Activated CD8-positive, alpha-beta memory T cell treated with anti-CD3 and anti-CD28 coated beads for 1 hour (primary cell): ENCODE data around the gene CDR2.
"Not testable (repeated sequence)": the region's sequence is repeated elsewhere in the genome, so short reads cannot be mapped to it uniquely, and the experiment has no call there.

Experiments
- DNase-seq, 2 donors: peaks; one replicate each; pipeline ENCODE4 v3.0.0-alpha.2; 2020; ENCODE audit warnings: low read depth in 1 of 2; ENCODE audit errors: extremely low read depth in 1 of 2

Gene CDR2

DNA sequence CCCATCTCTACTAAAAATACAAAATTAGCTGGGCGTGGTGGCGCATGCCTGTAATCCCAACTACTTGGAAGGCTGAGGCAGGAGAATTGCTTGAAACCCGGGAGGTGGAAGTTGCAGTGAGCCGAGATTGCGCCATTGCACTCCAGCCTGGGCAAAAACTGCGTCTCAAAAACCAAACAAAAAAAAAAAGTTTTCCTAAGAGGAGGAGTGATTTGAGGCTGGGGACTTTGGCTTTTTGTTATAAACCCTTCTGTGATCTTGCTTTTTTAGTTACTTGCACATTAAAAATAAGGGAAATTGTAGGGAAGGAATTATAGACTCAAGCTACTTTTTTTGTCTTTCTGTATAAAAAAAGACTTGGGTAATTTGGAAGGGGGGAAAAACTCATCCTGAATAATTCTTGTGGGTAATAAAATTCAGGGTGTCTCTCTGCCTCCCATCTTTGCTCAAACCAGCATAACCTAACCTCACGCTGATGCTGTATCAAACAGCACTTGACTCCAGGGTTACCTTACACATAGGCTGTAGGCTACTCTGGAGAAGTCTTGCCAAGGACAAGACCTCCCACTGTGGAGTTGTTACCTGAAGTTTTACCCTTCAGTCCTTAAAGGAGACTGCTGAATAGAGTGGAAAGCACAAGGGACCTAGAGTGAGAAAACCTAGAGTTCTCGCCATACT, 1.7 kb upstream of the CDR2 start:
- no peak for DNase-seq

DNA sequence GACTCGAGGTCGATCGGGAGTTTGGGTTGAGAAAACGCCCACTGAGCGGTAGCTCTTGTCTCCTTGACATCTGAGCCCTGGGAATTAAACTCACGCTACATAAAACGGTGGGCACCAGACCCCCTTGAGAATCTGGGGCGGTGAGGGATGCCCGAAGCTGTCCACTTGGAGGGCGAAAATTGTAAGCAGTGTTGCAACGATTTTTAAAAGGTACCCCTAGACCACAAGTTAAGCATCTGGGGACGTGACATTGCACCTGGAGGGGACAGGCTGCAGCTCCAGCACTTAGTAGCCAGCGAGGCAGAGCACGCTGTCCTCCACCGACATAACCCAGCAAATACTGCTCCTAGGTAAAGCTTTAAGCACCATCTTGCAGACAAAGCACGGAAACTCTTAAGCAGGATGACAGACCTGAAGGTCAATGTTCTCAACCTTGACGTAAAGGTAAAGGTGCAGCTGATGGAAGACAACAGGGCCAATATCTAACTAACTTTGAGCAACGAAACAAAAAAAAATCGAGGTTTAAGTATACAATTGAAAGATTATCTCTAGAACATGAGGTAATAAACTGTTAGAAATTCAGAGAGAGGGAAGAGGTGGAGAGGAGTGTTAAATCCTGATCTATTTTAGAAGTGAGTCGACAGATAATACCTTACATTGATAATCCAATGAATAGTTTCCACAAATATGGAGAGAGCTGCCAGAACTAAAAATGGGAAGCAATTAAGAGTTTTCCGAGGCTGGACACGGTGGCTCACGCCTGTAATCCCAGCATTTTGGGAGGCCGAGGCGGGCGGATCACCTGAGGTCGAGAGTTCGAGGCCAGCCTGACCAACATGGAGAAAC, 921 bp upstream of the CDR2 start:
- no peak for DNase-seq

DNA sequence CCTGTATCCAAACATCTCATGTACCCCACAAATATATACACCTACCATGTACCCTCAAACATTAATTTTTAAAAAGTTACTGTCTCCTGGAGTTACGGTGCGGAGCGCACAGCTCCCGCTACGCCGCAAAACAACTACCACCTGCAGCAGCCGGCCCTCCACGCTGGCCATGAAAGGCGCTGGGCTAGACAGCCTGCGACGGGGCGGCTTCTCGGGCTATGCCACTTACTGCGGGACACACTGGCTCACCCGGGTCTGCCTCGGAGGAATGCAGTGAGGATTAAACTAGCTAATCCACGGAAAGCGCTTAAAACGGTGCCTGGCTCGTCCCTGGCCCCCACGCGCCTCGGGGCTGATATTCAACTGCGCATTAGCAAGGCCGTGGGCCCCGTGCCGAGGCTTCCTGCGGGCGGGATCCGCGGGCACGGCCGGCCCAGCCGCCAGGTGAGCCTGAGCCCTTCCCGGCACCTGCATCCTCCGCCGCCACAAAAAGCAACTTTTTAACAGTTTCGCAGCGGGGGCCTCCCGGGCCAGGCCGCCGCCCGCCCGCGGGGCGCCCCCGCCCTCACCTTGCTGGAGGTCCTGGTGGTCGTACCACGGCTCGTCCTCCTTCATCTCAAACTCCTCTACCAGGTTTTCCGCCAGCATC, 633 bp downstream of the CDR2 start:
- peak in 1 of 2 donors; percentile 22 for DNase-seq

DNA sequence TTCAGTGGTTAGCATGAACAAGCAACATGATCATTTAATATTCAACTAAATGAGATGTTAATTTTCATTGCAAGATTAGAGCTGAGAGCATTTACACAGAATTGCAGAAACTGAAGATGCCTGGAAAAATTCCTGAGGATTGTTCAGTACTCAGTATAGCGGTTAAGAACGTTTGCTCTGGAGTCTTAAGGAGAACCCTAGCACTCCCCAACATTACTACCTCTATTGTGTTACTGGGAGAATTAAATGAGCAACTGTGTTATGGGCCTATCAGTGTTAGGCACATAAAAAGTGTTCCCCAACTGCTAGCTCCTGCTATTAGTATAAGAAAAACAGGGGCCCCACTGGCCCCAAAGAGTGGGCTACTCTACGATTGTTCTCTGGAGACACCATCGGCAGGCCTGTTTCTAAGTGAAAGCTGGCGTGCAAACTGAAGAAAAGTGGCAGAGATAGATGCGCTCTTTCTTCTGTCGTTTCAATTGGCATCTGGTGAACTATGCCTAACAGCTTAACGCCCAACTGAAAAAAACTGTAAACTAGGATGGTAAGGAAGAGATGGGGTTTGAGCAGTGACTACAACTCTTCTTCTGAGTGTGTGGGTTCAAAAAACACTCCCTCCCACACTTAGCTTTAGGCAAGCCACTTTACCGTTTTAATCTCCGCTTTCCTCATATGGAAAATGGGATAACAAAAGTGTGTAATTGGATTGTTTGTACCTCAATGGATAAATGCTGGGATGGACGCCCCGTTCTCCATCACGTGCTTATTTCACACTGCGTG, 1.3 kb downstream of the CDR2 start:
- DNase-seq = no peak

DNA sequence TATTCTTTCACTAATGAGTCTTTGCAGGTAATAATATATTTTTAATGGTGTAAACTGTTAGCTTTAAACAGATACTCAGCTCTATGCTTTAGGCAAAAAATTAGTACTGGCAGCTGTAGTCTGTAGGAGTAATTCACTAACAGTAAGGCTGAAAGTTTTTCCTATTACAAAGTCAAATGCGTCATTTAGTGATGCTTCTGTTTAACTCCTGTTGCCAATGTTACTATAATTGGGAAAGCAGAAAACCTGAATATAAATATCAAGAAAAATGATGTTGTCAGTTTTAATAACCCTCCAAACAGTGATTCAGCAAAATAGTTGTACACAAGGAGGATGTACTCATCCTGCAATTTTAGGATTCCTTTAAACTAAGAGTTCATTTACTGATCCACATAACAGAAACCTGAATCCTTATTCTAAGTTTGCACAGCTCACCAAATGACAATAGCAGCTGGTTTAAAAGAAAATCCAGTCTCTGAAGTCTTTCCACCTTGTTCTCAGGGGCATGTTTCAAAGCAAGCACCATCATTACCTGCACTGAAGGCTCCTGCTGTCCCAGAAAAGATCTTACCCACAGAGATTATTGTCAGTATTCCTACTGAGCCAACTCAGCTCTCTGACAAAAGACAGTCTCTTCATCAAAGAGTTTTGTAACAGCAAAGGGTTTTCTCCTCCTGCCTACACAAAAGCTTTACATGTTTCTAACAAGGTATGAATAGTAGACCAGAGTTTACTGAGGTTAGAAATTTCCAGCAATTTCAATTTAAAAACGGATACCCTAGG, 4.2 kb downstream of the CDR2 start:
- no peak for DNase-seq

DNA sequence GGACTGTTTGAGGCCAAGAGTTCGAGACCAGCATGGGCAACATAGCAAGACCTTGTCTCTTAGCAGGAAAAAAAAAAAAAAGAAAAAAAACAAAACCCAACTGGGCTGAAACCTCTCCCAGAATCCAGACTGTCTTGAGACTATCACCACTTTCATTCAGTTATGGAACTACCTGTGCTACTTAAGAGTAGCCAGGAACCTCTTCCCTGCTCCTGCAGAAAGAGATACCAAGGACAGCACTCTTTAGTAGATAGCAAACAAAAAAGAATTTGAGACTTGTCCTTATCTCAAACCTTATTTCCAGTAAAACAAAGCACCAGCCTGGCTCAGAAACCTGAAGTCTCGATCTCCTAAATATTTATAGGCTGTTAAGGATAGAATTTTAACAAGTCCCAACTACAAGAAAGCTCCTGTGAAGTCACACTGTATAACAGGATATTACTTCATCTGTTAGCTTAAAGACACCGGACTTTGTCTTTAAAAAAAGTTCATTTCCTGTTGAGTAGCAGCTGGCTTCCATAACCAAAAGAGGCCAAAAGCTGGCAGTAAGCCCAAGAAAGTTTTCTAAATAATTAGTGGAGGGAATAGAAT, 5.1 kb downstream of the CDR2 start:
- no peak for DNase-seq

DNA sequence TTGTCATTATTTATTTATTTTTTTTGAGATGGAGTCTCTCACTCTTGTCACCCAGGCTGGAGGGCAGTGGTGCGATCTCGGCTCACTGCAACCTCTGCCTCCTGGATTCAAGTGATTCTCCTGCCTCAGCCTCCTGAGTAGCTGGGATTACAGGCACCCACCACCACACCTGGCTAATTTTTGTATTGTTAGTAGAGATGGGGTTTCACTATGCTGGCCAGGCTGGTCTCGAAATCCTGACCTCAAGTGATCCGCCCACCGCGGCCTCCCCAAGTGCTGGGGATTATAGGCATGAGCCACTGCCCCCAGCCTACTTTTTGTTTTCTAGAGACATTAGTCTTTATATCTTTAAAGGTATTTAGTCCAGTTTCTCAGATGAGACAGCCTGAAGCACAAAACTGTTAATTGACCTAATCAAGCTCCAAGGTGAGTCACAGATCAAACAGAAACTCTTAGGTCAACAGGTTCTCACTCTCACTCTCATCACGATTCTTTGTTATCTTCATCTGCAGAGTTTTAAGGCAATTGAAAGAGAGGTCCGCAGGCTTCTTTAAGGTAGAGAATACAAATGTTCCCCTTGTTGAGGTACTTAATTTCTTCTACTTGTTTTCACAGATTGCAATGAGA, 6.1 kb downstream of the CDR2 start:
- DNase-seq = not testable (repeated sequence)

DNA sequence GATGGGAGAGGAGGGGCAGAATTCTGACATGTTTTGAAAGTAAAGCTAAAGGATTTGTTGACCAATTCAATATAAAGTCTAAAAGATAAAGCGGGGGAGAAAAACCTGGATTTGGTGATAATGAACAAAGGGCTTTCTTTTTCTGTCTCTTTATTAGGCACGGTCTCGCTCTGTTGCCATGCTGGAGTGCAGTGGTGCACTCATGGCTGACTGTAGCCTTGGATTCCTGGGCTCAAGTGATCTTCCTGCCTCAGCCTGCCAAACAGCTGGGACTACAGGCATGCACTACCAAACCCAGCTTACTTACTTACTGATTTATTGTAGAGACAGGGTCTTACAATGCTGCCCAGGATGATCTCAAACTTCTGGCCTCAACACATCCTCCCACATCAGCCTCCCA, 7.5 kb downstream of the CDR2 start:
- DNase-seq = no peak

DNA sequence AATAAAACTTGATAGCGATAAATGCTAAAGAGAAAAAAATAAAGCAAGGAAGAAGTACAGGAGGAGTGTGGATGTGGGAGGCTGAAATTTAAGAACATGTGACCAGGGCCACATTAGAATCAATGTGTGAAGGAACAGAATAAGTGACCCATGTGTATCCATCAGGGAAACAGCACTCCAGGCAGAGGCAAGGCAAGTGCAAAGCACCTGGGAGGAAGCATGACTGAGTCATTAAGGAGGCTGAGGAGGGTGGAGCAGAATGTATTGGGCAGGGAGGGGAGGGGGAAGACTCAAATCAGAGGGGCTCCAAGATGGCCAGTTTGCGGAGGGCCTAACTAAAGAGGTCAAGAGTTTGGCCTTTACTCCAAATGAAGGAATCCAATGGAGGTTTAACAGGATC, 8.0 kb downstream of the CDR2 start:
- DNase-seq = no peak

DNA sequence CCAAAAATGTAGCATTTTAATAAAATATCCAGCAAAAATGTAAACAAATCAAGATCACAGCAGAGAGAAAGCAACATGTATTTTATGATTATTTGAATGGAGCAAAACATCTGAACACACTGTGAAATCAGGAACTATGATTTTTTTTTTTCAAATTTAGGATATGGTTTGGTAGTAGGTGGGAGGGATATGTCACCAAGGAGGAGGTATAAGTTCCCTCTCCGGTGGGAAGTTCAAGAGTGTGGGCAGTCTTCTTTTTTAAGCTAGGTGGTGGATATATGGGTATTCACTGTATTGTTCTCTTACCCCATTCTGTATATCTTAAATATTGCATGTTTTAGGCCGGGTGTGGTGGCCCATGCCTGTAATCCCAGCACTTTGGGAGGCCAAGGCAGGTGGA, 10.2 kb downstream of the CDR2 start:
- no peak for DNase-seq

DNA sequence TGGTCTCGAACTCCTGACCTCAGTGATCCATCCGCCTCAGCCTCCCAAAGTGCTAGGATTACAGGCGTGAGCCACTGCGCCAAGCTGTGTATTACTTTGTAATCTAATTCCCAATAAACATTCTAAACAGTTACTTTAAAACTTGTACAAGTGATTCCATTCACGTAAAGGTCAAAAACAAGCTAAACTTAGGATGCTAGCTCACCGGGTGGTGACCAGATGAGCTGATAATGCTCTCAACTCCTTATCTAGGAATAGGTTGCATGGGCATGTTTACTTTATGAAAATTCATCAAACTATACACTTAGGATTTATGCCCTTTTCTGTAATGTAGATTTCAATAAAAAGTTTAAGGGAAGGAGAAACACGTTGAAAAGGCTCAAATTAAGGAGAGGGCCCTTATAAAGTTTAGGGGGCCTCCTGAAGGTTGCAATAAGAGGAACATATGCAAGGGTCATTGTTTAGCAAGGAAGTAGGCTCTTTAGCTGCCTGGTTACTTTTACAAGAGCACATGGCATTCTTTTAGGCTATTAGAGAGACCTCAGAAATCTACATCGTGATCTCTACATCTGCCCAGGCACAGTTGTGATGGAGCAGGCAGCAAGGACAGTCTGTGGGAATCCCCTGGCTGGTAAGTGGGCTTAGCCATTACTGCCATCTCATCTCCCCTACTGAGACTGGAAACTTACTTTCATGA, 13.3 kb downstream of the CDR2 start:
- DNase-seq = no peak

DNA sequence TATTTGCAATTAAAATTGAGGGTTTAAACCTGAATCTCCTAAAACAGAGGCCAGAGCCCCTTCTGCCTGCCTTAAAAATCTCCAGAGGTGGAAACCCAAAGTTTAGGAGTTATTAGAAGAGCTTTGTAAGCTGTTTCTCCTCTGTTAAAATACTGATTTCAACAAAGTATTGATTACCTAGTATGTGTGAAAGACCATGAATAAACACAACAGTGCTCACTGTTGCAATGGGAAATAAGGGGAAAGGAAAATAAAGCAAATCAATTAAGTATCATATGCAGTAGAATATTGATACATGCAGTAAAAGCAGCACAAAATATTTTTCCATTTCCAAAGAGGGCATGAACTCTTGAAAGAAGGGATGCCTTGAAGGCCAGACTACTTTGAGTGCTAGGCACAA, 14.7 kb downstream of the CDR2 start:
- no peak for DNase-seq

DNA sequence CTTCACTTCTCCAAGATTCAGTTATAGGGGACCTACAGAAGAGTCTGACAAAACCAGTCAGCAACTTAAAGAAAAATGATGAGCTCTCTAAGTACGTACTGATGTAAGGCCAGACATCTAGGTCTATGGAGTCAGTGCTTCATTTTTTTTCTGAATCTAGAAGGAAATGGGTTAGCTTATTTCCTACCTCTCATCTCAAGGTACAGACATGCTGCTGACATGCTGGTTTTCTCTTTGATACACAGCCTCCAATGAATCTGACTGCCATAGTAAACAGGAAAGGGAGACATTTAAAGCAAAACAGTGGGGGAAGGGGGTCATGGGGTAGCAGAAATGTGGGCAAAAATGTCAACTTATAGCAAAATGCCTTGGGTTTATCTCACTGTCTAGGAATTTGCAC, 16.4 kb downstream of the CDR2 start:
- no peak for DNase-seq

DNA sequence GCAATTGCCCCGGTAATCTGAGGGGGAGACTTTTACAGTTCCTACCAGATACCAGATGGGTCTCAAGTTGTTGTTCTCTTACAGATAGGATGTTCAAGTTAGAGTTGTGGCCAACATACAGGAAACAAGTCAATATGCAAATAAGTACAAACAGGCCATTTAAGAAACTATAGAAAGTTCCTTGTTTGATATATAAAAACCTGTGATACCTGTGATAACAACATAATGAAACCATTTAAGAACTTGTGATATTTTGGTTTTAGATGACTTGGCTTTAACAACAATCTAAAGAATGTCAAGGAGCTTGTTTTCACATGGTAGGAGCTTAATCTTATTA, 16.8 kb downstream of the CDR2 start:
- DNase-seq = no peak

DNA sequence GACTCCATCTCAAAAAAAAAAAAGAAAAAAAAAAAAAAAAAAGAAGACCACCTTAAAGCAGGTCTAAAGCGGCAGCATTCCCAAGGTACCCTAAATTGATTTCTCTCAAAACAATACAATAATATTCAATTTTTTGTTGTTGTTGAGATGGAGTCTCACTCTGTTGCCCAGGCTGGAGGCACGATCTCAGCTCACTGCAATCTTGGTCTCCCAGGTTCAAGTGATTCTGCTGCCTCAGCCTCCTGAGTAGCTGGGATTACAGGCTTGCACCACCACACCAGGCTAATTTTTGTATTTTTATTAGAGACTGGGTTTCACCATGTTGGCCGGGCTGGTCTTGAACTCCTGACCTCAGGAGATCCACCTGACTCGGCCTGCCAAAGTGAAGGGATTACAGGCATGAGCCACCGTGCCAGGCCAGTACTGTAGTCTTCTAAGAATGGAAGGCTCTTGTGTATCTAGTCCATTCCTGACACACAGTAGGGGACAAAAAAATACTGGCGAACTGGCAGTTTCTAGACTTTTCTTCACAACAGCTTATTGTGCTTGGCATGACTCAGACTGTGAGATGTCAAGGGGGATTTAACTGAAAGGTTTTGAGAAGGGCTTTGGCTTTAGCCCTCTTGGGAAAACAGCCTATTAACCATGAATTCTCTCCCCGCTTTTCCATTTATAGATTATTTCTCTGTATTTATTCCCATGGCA, 17.3 kb downstream of the CDR2 start:
- no peak for DNase-seq

DNA sequence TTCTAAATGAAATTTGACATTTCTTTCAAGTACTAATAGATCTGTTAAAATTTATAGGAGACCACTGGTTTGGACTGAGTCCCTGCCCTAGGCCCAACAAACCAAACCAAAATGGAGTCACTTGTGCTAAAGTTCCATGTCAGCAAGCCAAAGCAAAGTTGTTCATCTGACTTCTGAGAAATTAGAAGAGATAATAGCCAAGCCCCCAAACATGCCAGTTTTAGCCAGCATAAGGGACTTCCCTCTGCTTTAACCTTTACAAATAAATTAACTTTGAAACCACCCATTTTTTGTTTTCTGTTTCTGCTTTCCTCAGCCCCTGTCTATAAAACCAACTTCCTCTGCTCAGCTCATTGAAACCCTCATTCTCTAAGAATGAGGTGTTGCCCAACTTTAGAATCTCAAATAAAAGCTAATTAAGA, 18.9 kb downstream of the CDR2 start:
- DNase-seq = no peak

DNA sequence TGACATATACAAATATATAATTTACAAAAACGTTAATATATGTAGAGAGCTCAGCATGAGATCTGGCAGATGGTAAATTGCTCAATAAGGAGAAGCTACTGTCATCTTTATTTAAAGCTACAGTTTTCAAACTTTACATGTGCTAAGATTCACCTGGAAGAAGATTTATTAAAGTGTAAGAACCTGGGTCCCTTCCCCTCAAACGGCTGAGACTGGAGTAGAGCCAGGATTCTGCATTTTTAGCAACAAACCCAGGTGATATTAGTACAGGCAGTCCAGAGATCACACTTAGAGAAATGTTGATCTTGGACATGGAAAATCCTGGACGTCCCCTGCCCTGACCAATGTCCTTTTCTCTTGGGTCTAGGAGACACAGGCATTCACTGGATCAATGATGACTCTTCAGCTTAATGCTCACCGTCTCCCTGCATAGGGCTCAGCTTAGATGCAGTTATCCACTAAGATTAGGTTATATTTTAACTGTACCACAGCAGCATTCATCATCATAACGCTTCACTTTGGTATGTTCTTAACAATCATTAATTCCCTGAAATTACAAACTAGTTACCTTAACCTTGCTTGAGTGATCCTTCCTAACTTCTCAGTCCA, 20.4 kb downstream of the CDR2 start:
- no peak for DNase-seq
